NCI-H2107 (cell line): ENCODE results near the gene CCDC15.
"Not testable (repeated sequence)": the region's sequence is repeated elsewhere in the genome, so short reads cannot be mapped to it uniquely, and the experiment has no call there.

Experiments used
- DNase-seq: peaks from one replicate; lab custom pipeline; 2025; lab: John Stamatoyannopoulos, UW

Gene CCDC15

GRCh38 chr11:124942466-124943253, 11.3 kb upstream of the CCDC15 start:
- DNase-seq: no peak

DNA sequence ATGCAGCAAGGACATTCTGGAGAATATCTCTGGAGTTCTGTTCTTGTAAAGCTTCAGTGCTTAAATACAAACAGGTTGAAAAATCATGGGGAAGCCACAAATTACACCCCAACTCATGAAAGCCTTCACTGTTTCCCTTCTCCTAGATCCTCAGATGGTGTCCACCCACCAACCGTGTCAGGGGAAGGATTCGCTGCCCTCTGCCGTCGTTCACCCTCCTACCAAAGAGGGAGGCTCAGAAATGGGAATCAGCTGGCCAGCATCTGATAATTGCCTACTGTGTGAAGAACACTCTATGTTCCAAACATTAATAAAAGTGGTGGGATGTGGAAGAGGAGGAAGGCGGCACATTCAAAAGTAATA, 10.8 kb upstream of the CCDC15 start:
- DNase-seq: no peak

DNA sequence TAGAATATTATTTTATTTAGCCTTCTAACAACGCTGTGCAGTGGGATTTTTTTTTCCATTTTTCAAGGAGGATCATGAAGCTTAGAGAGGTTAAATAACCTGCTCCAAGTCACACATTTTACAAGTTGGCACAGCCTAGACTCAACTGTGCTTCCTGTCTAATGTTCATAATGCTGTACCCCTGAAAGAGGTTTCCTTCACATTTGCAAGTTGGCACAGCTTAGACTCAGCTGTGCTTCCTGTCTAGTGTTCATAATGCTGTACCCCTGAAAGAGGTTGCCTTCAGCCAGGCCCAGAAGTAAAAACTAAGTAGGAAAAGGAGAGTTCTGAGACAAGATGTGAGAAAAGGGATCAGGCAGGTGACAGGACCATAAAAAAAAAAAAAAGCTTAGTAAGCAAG, 10.3 kb upstream of the CCDC15 start:
- DNase-seq: no peak

- no peak for DNase-seq
Measured at GRCh38 chr11:124944565-124944964, 9.4 kb upstream of the CCDC15 start.

- no peak for DNase-seq
Measured at GRCh38 chr11:124945826-124946225, 8.2 kb upstream of the CCDC15 start.

- no peak for DNase-seq
Measured at GRCh38 chr11:124946735-124947141, 7.3 kb upstream of the CCDC15 start.

DNA sequence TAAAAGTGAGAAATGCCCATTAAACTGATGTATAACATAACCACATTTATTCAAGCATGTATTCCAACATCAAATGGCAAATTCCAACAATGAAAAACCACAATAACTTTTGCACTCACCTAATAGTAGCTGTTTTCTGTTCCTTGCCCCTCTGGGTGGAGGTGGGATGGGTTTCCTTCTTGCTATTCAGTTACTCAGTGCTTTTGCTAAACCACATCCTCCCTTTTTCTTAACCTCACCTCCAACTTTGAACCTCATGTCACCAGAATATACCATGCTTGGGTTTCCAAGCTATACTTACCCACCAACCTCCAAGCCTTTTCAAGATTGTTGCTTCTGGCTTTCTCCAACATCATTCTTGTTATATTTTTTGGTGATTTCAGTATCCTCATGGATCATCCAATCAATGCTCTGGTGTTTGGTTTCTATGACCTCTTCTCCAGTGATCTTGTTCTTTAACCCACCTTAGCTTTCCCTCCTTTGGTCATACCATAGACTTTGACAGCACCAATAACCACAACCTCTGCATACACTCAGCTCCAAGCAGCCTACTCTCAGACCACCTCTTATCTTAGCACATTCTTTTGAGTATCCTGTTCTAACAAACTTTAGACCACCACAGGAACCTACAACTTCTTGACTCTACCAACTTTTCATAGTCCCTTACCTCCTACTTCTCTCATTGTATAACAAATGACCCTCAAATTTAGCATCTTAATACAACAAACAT, 3.2 kb upstream of the CCDC15 start:
- DNase-seq: no peak

GRCh38 chr11:124951341-124951740, 2.7 kb upstream of the CCDC15 start:
- no peak for DNase-seq

DNA sequence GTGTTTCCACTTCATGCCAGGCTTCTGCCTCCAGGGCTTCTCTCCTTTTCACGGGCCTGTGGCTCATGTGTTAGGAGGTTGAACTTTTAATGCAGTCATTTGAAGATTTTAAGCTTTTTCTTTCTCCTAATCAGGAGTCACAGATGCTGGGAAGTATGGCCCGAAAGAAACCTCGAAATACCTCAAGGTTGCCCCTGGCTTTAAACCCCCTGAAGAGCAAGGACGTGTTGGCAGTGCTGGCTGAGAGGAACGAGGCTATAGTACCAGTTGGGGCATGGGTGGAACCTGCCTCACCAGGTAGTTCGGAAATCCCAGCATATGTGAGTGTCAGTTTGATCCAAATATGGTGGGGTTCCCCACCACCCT, 571 bp downstream of the CCDC15 start:
- no peak for DNase-seq

DNA sequence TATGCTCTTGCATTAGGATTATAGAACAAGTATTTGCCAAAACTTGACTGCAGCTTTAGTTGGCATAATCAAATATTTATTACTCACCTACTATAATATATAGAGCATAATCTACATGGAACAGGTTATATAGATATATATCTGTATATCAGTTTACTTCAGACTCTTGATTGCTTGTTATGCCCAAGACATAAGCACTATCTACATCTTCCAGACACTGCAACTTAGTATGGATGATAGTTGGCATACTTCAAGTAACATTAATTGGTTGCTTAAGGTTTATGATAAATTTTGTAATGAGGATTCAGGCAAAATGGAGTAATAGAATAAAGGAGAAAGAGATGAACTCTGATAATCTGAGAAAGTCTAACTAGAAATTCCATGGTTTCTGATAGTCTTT, 1.0 kb downstream of the CCDC15 start:
- no peak for DNase-seq

DNA sequence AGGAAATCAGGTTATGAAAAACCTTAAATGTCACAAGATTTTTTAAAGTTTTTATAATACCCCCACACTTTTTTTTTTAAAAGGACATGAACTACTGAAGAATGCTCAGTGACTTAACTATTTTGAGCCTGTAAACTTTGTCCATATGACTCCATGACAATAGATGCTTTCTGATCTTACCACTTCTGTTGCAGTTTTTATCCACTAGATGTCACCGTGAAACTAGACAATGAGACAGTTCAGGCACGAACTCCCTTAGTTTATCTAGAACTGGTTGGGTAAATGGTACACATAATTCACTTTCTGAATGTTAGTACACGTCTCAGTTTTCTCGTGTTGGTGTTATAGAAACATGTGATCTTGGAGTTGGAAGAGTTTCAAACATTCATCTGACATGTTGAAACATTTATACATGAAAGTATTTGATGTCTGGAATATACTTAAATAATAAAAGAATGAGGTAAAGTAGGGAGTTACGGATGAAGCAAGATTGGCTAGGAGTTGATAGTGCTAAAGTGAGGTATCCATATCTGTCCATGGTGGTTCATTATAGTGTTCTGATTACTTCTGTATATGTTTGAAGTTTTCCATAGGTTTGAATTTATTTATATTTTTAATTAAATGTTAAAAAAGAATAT, 8.1 kb downstream of the CCDC15 start:
- DNase-seq: peak; percentile 12

DNA sequence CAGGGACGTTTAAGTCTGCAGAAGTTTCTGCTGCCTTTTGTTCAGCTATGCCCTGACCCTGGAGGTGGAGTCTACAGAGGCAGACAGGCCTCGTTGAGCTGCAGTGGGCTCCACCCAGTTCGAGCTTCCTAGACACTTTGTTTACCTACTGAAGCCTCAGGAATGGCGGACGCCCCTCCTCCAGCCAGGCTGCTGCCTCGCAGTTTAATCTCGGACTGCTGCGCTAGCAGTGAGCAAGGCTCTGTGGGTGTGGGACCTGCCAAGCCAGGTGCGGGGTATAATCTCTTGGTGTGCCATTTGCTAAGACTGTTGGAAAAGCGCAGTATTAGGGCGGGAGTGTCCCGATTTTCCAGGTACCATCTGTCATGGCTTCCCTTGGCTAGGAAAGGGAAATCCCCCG, 14.2 kb downstream of the CCDC15 start:
- not testable (repeated sequence) for DNase-seq

DNA sequence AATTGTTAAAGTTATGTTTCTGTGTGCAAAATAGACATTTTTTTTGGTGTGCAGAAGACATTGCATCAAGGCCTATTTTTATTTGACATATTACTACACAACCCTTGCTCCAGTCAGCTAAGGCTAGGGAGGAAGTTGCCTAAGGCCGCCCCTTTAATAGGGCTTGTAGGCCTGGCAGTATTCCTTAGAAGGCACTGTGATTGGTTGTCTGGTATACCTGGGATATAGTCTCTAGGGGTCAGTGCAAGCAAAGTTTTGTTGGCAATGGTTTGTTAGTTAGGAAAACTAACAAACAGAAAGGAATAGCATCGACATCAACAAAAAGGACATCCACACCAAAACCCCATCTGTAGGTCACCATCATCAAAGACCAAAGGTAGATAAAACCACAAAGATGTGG, 16.9 kb downstream of the CCDC15 start:
- no peak for DNase-seq

DNA sequence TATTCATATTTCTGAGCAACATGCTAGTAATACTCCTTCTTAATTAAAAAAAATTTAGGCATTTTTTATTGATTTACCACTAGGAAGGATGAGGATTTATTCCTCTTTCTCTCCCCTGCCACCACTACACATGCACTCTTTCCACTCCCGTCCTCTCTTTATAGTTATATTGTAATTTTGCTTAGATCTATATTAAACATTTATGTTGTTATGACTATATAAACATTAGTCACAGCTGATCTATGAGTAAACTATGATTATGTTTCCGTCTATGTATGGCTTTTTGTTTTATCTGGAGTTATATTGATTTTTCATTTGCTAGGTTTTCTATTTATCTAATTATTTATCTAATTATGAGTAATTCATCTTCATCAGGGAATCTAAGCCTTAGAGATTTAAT, 17.8 kb downstream of the CCDC15 start:
- no peak for DNase-seq

GRCh38 chr11:124976531-124976930, 22.5 kb downstream of the CCDC15 start:
- no peak for DNase-seq

- no peak for DNase-seq
Measured at GRCh38 chr11:124977006-124977405, 23.0 kb downstream of the CCDC15 start.

DNA sequence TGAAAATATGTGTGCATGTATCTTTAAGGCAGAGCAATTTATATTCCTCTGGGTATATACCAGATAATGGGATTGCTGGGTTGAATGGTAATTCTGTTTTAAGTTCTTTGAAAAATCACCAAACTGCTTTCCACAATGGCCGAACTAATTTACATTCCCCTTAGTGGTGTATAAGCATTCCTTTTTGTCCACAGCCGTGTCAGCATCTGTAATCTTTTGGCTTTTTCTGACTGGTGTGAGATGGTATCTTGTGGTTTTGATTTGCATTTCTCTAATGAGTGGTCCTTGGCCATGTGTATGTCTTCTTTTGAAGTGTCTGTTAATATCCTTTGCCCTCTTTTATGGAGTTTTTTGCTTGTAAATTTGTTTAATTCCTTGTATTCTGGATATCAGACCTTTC, 24.3 kb downstream of the CCDC15 start:
- DNase-seq: no peak

DNA sequence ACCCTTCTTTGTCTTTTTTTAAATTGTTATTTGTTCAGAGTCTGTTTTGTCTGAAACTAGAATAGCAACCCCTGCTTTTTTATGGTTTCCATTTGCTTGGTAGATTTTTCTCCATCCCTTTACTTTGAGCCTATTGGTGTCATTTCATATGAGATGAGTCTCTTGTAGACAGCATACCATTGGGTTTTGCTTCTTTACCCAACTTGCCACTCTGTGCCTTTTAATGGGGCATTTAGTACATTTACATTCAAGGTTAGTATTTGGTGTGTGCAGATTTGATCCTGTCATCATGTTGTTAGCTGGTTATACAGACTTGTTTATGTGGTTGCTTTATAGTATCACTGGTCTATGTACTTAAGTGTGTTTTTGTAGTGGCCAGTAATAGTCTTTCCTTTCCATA, 28.0 kb downstream of the CCDC15 start:
- no peak for DNase-seq

- no peak for DNase-seq
Measured at GRCh38 chr11:124983674-124984511, 29.9 kb downstream of the CCDC15 start.

GRCh38 chr11:124984512-124984854, 30.5 kb downstream of the CCDC15 start:
- DNase-seq: no peak

DNA sequence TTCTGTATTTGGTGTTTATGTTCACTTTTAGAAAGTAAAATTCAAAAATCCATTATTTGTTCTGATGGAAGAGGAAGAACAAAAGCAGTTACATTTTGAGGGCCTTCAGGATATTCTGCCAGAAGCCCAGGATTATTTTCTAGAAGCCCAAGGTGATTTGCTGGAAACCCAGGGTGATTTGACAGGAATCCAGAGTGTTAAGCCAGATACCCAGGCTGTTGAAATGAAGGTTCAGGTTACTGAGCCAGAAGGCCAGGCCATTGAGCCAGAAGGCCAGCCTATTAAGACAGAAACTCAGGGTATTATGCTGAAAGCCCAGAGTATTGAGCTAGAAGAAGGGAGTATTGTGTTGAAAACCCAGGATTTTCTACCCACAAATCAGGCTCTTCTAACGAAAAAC, 33.1 kb downstream of the CCDC15 start:
- DNase-seq: no peak

- DNase-seq: no peak
Measured at GRCh38 chr11:124988063-124988462, 34.1 kb downstream of the CCDC15 start.
